Ascending aorta (tissue), 2 donors: Measurements from ENCODE around the gene BMP8B. TPM values are rescaled to one million over a fixed set of nuclear protein-coding genes. Genes with fewer than 3 reads are reported as not detected.
A peak's percentile ranks its signal among the peaks of the same experiment; 100 is the strongest.

ENCODE experiments used
- DNase-seq, 2 donors: peaks; one replicate each; pipeline ENCODE4 v3.0.0-alpha.2; 2019; ENCODE audit warnings: low spot score in 2 of 2
- H3K27ac ChIP-seq, 2 donors: fragments of 200-600 bp; sonication (generic); one replicate each; pipeline ENCODE4 v1.5.1; 2016 to 2017; ENCODE audit warnings: mild to moderate bottlenecking in 1 of 2
- H3K27me3 ChIP-seq: fragments of 200-600 bp; sonication (generic); one replicate; pipeline ENCODE4 v1.5.1; 2017
- H3K36me3 ChIP-seq, 2 donors: fragments of 200-600 bp; sonication (generic); one replicate each; pipeline ENCODE4 v1.5.1; 2016
- H3K4me1 ChIP-seq, 2 donors: fragments of 200-600 bp; sonication (generic); one replicate each; pipeline ENCODE4 v1.5.1; 2016 to 2017; ENCODE audit warnings: mild to moderate bottlenecking in 1 of 2
- H3K4me3 ChIP-seq, 2 donors: fragments of 200-600 bp; sonication (generic); one replicate each; pipeline ENCODE4 v1.5.1; 2016 to 2017; ENCODE audit warnings: mild to moderate bottlenecking in 1 of 2
- H3K9me3 ChIP-seq, 2 donors: fragments of 200-600 bp; sonication (generic); one replicate each; pipeline ENCODE4 v1.5.1; 2016
- intact Hi-C: fragments of 100-400 bp; cut with DNase I; formaldehyde crosslinking; loops from one replicate; pipeline ENCODE4 v1.15.1; 2023
- total RNA-seq: library from RNA; depleted of rRNA; stranded (reverse); fragments of >200 nt; gene quantifications from one replicate; pipeline ENCODE4 v1.1.0, GENCODE V29; 2016
- TF ChIP-seq, protein P1 (sequence below), 3 experiments: fragments of 200-600 bp in 2 of 3; fragments of 450-650 bp in 1 of 3; sonication (generic) in 2 of 3; IDR thresholded peaks; one replicate each; pipeline ENCODE4 v1.5.1; 2016 to 2019; ENCODE audit warnings: antibody characterized with exemption in 3 of 3, mild to moderate bottlenecking in 1 of 3, moderate library complexity in 1 of 3

Gene BMP8B, protein sequence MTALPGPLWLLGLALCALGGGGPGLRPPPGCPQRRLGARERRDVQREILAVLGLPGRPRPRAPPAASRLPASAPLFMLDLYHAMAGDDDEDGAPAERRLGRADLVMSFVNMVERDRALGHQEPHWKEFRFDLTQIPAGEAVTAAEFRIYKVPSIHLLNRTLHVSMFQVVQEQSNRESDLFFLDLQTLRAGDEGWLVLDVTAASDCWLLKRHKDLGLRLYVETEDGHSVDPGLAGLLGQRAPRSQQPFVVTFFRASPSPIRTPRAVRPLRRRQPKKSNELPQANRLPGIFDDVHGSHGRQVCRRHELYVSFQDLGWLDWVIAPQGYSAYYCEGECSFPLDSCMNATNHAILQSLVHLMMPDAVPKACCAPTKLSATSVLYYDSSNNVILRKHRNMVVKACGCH
- not detected for total RNA-seq

DNA sequence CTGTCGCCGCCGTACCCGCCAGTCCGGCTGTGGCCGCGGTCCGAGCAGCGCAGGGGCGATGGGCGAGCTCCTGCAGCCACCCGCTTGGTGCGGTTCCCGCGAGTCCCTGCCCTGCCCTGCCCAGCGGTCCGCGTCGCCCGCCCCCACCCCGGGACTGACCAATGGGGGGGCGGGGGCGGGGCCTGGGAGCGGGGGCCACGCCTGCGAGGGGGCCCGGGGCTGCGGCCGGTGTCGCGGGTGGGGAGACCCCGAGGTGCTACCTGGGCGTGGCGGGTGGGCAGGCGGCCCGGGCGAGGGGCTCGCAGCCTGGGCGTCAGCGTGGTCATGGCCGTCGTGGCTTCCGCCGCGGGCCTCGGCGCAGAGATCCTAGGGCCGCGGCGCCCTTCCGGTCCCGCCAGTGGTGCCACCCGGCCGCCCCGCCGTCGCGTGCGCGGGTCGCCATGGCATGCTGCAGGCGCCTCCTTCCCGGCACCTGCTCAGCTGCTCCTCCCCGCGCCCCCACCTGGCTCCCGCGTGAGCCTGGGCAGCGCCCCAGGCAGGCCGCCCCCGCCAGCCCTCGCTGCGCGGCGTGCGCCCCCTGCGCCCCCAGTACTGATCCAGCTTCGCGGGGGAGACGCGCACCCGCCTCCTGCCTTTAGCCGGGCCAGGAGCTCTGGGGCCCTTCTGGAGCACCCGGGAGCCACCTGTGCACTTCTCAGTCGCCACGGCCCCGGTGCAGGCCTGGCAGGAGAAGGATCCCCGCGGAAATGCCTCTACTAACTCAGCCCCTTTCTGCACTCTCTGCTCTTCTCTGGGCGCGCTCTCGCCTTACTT lies at the start of gene BMP8B:
BMP8B (minus strand) TSS at position 108 of the 813 bp plus-strand sequence. CDS start 380 bp downstream, outside the sequence.
- peaks cover 0 to 6% of the 10 kb centered on the region in 2 donors for H3K4me1 ChIP-seq
- H3K27ac ChIP-seq: no peak within 1 kb of the TSS
- peak within 1 kb of the TSS; percentile 58 to 66 for H3K4me3 ChIP-seq
- peak in 1 of 2 donors; percentile 65 for DNase-seq
- H3K27me3 ChIP-seq: peaks cover 10% of the 10 kb centered on the region
- intact Hi-C loops: no loop called here
- no peaks in the 10 kb centered on the region for H3K9me3 ChIP-seq
- no peaks in the 10 kb centered on the region for H3K36me3 ChIP-seq
- TF ChIP-seq, protein P1, sequence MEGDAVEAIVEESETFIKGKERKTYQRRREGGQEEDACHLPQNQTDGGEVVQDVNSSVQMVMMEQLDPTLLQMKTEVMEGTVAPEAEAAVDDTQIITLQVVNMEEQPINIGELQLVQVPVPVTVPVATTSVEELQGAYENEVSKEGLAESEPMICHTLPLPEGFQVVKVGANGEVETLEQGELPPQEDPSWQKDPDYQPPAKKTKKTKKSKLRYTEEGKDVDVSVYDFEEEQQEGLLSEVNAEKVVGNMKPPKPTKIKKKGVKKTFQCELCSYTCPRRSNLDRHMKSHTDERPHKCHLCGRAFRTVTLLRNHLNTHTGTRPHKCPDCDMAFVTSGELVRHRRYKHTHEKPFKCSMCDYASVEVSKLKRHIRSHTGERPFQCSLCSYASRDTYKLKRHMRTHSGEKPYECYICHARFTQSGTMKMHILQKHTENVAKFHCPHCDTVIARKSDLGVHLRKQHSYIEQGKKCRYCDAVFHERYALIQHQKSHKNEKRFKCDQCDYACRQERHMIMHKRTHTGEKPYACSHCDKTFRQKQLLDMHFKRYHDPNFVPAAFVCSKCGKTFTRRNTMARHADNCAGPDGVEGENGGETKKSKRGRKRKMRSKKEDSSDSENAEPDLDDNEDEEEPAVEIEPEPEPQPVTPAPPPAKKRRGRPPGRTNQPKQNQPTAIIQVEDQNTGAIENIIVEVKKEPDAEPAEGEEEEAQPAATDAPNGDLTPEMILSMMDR (IDR thresholded peaks at IDR 0.05): no peak

DNA sequence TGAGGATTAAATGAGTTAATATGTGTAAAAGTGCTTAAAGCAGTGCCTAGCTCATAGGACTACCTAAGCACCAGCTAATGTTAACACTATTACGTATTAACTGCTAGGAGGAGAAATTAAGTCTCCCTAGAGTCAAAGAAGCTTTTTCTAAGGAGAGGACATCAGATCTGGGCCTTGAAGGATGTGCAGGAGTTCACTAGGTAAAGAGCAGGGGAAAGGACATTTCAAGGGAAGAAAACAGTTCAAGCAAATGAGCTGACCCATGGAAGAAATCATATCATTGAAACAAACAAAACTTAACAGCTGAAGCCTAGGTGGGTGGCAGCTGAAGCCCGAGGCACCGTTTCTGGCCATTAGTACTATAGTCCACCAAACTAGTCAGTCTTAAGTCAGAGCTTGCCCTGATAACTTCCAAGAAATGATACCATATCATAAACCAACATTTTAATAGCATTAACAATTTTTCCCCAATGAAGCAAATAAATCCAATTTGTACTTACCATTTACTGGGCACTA lies 48.0 kb upstream of the BMP8B start:
- Histone ChIP-seq H3K4me3 (no peak overlapping the region), H3K36me3 (peaks cover 3 to 36% of the 10 kb centered on the region in 2 donors), H3K27me3 (no peaks in the 10 kb centered on the region), H3K4me1 (no peaks in the 10 kb centered on the region), H3K9me3 (no peaks in the 10 kb centered on the region), H3K27ac (no peak overlapping the region)
- TF ChIP-seq, protein P1 (IDR thresholded peaks at IDR 0.05): no peak
- intact Hi-C loops: no loop called here
- no peak for DNase-seq

DNA sequence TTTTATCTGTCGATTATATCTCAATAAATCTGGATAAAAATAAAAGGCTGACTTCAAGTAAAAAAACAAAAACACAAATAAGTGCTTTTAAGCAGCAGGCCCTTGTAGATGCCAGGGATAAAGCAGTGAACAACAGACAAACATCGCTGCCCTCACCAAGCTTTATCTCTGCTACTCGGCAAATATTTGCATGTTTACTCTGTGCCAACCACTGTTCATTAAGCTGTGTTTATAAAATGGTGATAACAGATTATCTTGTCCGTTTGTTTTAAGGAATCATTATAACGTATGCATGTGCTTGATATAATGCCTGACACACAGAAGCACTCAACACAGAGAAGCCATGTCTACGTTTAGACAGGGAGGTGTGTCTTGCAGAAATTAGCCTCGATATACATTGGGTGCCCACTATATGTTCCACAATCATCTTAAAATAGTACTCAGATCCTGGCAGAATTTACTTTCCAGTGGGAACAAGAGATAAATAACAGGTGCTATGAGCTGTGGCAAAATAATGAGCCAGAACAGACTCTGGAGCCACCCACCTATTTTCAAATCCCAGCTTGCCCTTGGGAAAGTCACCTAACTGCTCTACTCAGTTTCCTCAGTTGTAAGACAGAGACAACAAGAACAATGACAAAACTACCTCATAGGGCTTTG lies 47.4 kb upstream of the BMP8B start:
- TF ChIP-seq, protein P1 (IDR thresholded peaks at IDR 0.05): no peak
- Histone ChIP-seq H3K4me1 (no peaks in the 10 kb centered on the region), H3K9me3 (no peaks in the 10 kb centered on the region), H3K4me3 (no peak overlapping the region), H3K36me3 (peaks cover 3 to 30% of the 10 kb centered on the region in 2 donors), H3K27ac (no peak overlapping the region), H3K27me3 (no peaks in the 10 kb centered on the region)
- intact Hi-C loops: no loop called here
- DNase-seq: no peak

DNA sequence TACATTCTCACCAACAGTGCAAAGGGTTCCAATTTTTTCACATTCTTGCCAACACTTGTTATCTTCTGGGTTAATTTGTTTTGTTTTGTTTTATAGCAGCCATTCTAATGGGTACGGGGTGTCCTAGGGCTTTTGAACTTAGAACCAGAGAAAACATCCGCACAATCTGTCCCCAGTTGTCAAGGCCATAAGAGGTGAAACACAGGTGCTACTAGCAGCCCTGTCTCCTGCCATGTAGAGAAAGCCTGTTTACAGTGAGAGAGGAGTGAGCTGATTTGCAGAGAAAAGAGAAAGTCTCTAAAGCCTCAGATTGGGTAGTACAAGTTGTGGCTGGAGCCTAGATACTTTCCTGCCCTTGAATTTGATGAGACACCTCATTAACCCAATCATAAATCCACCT lies 46.4 kb upstream of the BMP8B start:
- Histone ChIP-seq H3K4me1 (no peaks in the 10 kb centered on the region), H3K36me3 (peaks cover 3 to 21% of the 10 kb centered on the region in 2 donors), H3K9me3 (no peaks in the 10 kb centered on the region), H3K4me3 (no peak overlapping the region), H3K27ac (no peak overlapping the region), H3K27me3 (no peaks in the 10 kb centered on the region)
- intact Hi-C loops: no loop called here
- no peak for DNase-seq
- TF ChIP-seq, protein P1 (IDR thresholded peaks at IDR 0.05): no peak

DNA sequence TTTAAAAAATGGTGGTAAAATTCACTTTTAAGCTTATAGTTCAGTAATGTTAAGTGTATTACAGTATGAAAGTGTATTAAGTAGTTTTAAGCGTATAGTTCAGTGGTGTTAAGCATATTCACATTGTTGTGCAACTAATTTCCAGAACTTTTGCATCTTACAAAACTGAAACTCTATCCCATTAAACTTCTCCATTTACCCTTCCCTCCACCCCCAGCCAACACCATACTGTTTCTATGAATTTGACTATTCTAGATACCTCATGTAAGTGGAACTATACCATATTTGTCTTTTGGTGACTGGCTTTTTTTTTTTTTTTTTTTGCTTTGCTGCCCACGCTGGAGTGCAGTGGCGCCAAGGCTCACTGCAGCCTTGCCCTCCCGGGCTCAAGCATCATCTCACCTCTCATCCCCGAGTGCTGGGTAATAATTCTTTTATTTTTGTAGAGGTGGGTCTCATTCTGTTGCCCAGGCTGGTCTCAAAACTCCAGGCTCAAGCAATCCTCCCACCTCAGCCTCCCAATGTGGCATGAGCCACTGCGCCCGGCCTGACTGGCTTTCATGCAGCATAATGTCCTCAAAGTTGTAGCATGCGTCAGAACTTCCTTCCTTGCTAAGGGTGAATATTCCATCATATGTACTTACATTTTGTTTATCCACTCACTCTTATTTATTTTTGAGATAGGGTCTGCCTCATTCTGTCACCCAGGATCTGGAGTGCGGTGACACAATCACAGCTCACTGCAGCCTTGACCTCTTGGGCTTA lies 45.1 kb upstream of the BMP8B start:
- Histone ChIP-seq H3K9me3 (no peaks in the 10 kb centered on the region), H3K27me3 (no peaks in the 10 kb centered on the region), H3K36me3 (peaks cover 3 to 12% of the 10 kb centered on the region in 2 donors), H3K4me3 (no peak overlapping the region), H3K4me1 (no peaks in the 10 kb centered on the region), H3K27ac (no peak overlapping the region)
- TF ChIP-seq, protein P1 (IDR thresholded peaks at IDR 0.05): no peak
- intact Hi-C loops: no loop called here
- no peak for DNase-seq
